Hepatocyte (in vitro differentiated cells): ENCODE data around the gene ST6GALNAC4. TPM values are rescaled to one million over a fixed set of nuclear protein-coding genes. Genes with fewer than 3 reads are reported as not detected.

Experiments used
- DNase-seq: peaks from one replicate; pipeline ENCODE4 v3.0.0-alpha.2; 2016; ENCODE audit warnings: low spot score
- H2AFZ ChIP-seq: fragments of 200-600 bp; sonication (generic); 2 replicates; pipeline ENCODE4 v1.6.0; 2016; ENCODE audit warnings: antibody characterized with exemption, mild to moderate bottlenecking
- H3K27ac ChIP-seq: fragments of 200-600 bp; sonication (generic); 2 replicates; pipeline ENCODE4 v1.5.1; 2016; ENCODE audit warnings: mild to moderate bottlenecking
- H3K27me3 ChIP-seq: fragments of 200-600 bp; sonication (generic); 2 replicates; pipeline ENCODE4 v1.6.1; 2016
- H3K36me3 ChIP-seq: fragments of 200-600 bp; sonication (generic); replicated peaks from 2 replicates; pipeline ENCODE4 v1.5.1; 2016; ENCODE audit warnings: low read depth; ENCODE audit not compliant: insufficient read depth
- H3K4me1 ChIP-seq: fragments of 200-600 bp; sonication (generic); 2 replicates; pipeline ENCODE4 v1.5.1; 2016; ENCODE audit warnings: mild to moderate bottlenecking, moderate library complexity; ENCODE audit not compliant: insufficient read depth
- H3K4me2 ChIP-seq: fragments of 200-600 bp; sonication (generic); 2 replicates; pipeline ENCODE4 v1.6.0; 2016
- H3K4me3 ChIP-seq: fragments of 200-600 bp; sonication (generic); 2 replicates; pipeline ENCODE4 v1.5.1; 2016; ENCODE audit warnings: mild to moderate bottlenecking
- H3K79me2 ChIP-seq: fragments of 200-600 bp; sonication (generic); 2 replicates; pipeline ENCODE4 v1.6.0; 2017; ENCODE audit warnings: mild to moderate bottlenecking
- H3K9me2 ChIP-seq: fragments of 200-600 bp; sonication (generic); replicated peaks from 2 replicates; pipeline ENCODE4 v1.6.0; 2017; ENCODE audit warnings: mild to moderate bottlenecking; ENCODE audit not compliant: insufficient read depth
- H3K9me3 ChIP-seq: fragments of 200-600 bp; sonication (generic); 2 replicates; pipeline ENCODE4 v1.5.1; 2016; ENCODE audit warnings: low read depth, mild to moderate bottlenecking
- H4K20me1 ChIP-seq: fragments of 200-600 bp; sonication (generic); 2 replicates; pipeline ENCODE4 v1.6.0; 2016; ENCODE audit warnings: mild to moderate bottlenecking; ENCODE audit not compliant: insufficient read depth, poor library complexity, severe bottlenecking
- CTCF ChIP-seq: fragments of 200-600 bp; sonication (generic); IDR thresholded peaks from 2 replicates; pipeline ENCODE4 v1.5.1; 2016; ENCODE audit warnings: antibody characterized with exemption, mild to moderate bottlenecking; ENCODE audit not compliant: poor library complexity
- EZH2 ChIP-seq: fragments of 200-600 bp; sonication (generic); IDR thresholded peaks from 2 replicates; pipeline ENCODE4 v1.6.1; 2016; ENCODE audit warnings: antibody characterized with exemption, mild to moderate bottlenecking, borderline replicate concordance
- EZH2phosphoT487 ChIP-seq: fragments of 200-600 bp; sonication (generic); IDR thresholded peaks from one replicate; pipeline ENCODE4 v1.6.1; 2018; ENCODE audit warnings: antibody characterized with exemption, mild to moderate bottlenecking, low read depth, moderate library complexity; ENCODE audit not compliant: unreplicated experiment, severe bottlenecking
- WGBS: methylation state at CpG from one replicate; pipeline ENCODE4 v1.1.6; 2016; ENCODE audit warnings: low lambda C conversion rate; ENCODE audit errors: missing lambda C conversion rate; 5-methylcytosine and 5-hydroxymethylcytosine counted together
- polyA plus RNA-seq: library from polyadenylated mRNA; unstranded; fragments of >200 nt; fragmentation: Nextera tagmentation; extraction: Ambion mirVana; gene quantifications from 2 replicates; pipeline ENCODE4 v1.2.1, GENCODE V29; 2016
- total RNA-seq: library from RNA; depleted of rRNA; stranded (reverse); fragments of >200 nt; gene quantifications from 2 replicates; pipeline ENCODE4 v1.2.3, GENCODE V29; 2014

The ST6GALNAC4 gene
- total and polyA plus RNA-seq, 2 experiments from 2014 or later = 14.3 to 14.6 TPM

GRCh38 chr9:127876026-127876763 lies 40.6 kb downstream of the ST6GALNAC4 start:
- WGBS = 91% methylated on average over 14 of the region's 14 CpGs
- H3K27ac ChIP-seq = peak overlapping the region; percentile 7
- H3K4me2 ChIP-seq = peak overlapping the region; percentile 88
- peaks cover 30% of the 10 kb centered on the region for H3K4me1 ChIP-seq
- no peaks in the 10 kb centered on the region for H3K9me2 ChIP-seq
- no peak overlapping the region for H2AFZ ChIP-seq
- no peaks in the 10 kb centered on the region for H3K36me3 ChIP-seq
- no peak overlapping the region for H3K4me3 ChIP-seq
- H4K20me1 ChIP-seq = no peaks in the 10 kb centered on the region
- no peak for TF ChIP-seq EZH2
- TF ChIP-seq EZH2phosphoT487 = no peak
- no peak for TF ChIP-seq CTCF
- H3K79me2 ChIP-seq = peaks cover 8% of the 10 kb centered on the region
- no peaks in the 10 kb centered on the region for H3K27me3 ChIP-seq
- no peak for DNase-seq
- H3K9me3 ChIP-seq = no peaks in the 10 kb centered on the region

GRCh38 chr9:127875306-127875966 lies 41.4 kb downstream of the ST6GALNAC4 start:
- no peaks in the 10 kb centered on the region for H4K20me1 ChIP-seq
- H3K4me1 ChIP-seq = peaks cover 30% of the 10 kb centered on the region
- no peak overlapping the region for H3K4me3 ChIP-seq
- no peaks in the 10 kb centered on the region for H3K9me2 ChIP-seq
- H3K27ac ChIP-seq = peak overlapping the region; percentile 7
- 84% methylated on average over 7 of the region's 10 CpGs for WGBS
- no peaks in the 10 kb centered on the region for H3K9me3 ChIP-seq
- TF ChIP-seq EZH2 (no peak), EZH2phosphoT487 (no peak), CTCF (no peak)
- H3K36me3 ChIP-seq = no peaks in the 10 kb centered on the region
- peaks cover 8% of the 10 kb centered on the region for H3K79me2 ChIP-seq
- peak; percentile 53 for DNase-seq
- H3K27me3 ChIP-seq = no peaks in the 10 kb centered on the region
- peak overlapping the region; percentile 88 for H3K4me2 ChIP-seq
- H2AFZ ChIP-seq = no peak overlapping the region

GRCh38 chr9:127874301-127875221 lies 42.3 kb downstream of the ST6GALNAC4 start:
- Histone ChIP-seq H2AFZ (no peak overlapping the region), H3K79me2 (peaks cover 8% of the 10 kb centered on the region), H3K4me1 (peaks cover 30% of the 10 kb centered on the region), H4K20me1 (no peaks in the 10 kb centered on the region), H3K4me3 (no peak overlapping the region), H3K9me3 (no peaks in the 10 kb centered on the region), H3K36me3 (no peaks in the 10 kb centered on the region), H3K9me2 (no peaks in the 10 kb centered on the region), H3K27ac (no peak overlapping the region), H3K27me3 (no peaks in the 10 kb centered on the region), H3K4me2 (no peak overlapping the region)
- TF ChIP-seq CTCF = no peak
- TF ChIP-seq EZH2phosphoT487 = no peak
- no peak for TF ChIP-seq EZH2
- WGBS = 91% methylated on average over 19 of the region's 19 CpGs
- no peak for DNase-seq
